Neural progenitor cell (in vitro differentiated cells): ENCODE measurements around the gene WBP2.

Experiments
- CTCF ChIP-seq: fragments of 200-600 bp; sonication (generic); IDR thresholded peaks from 2 replicates; pipeline ENCODE4 v1.5.1; 2017; ENCODE audit warnings: antibody characterized with exemption, mild to moderate bottlenecking
- EZH2 ChIP-seq: fragments of 200-600 bp; sonication (generic); IDR thresholded peaks from 2 replicates; pipeline ENCODE4 v1.6.1; 2017; ENCODE audit warnings: antibody characterized with exemption, mild to moderate bottlenecking, moderate library complexity

GRCh38 chr17:75838410-75838809 lies 16.7 kb downstream of the WBP2 start:
- TF ChIP-seq CTCF, result no peak
- no peak for TF ChIP-seq EZH2
